Epithelial cell of proximal tubule (primary cell): ENCODE measurements around the gene ANKRD18A. TPM values are rescaled to one million over a fixed set of nuclear protein-coding genes. Genes with fewer than 3 reads are reported as not detected.

Experiments used
- DNase-seq: peaks from one replicate; pipeline ENCODE4 v3.0.0-alpha.2; 2011; ENCODE audit warnings: low read depth
- H3K4me3 ChIP-seq: 2 replicates; pipeline ENCODE4 v1.5.1; 2011; ENCODE audit warnings: low read depth, mild to moderate bottlenecking, low read length
- CTCF ChIP-seq: conservative IDR thresholded peaks from 2 replicates; pipeline ENCODE4 v1.5.1; 2012; ENCODE audit warnings: low read depth, mild to moderate bottlenecking, low read length
- total RNA-seq: library from RNA; depleted of rRNA; stranded (reverse); fragments of >200 nt; gene quantifications from 2 replicates; pipeline ENCODE4 v1.2.3, GENCODE V29; 2015

Gene ANKRD18A
- total RNA-seq, 1 donor from 2014 or later = 3.1 TPM

- H3K4me3 ChIP-seq = no peak overlapping the region
- no peak for DNase-seq
- TF ChIP-seq CTCF = no peak
These were observed 22.8 kb upstream of the ANKRD18A start for GRCh38 chr9:38642951-38643814.

GRCh38 chr9:38641985-38642864 lies 21.8 kb upstream of the ANKRD18A start:
- peak; percentile 68 for TF ChIP-seq CTCF
- no peak overlapping the region for H3K4me3 ChIP-seq
- DNase-seq = no peak

- no peak for DNase-seq
- TF ChIP-seq CTCF = no peak
- no peak overlapping the region for H3K4me3 ChIP-seq
These were observed 20.7 kb upstream of the ANKRD18A start for GRCh38 chr9:38641142-38641541.

GRCh38 chr9:38639577-38639940 lies 19.2 kb upstream of the ANKRD18A start:
- TF ChIP-seq CTCF = no peak
- no peak overlapping the region for H3K4me3 ChIP-seq
- DNase-seq = no peak

- no peak for DNase-seq
- no peak for TF ChIP-seq CTCF
- no peak overlapping the region for H3K4me3 ChIP-seq
These were observed 18.6 kb upstream of the ANKRD18A start for GRCh38 chr9:38638881-38639576.

- H3K4me3 ChIP-seq = no peak overlapping the region
- no peak for DNase-seq
- no peak for TF ChIP-seq CTCF
These were observed 13.9 kb upstream of the ANKRD18A start for GRCh38 chr9:38634315-38634714.
